Endothelial cell of umbilical vein (primary cell): ENCODE measurements around the gene KIFC3. TPM values are rescaled to one million over a fixed set of nuclear protein-coding genes. Genes with fewer than 3 reads are reported as not detected.

Experiments
- BruUV-seq: library from RNA; stranded (reverse); fragments of 400-500 nt; replicated peaks from 2 replicates; lab custom pipeline; 2021; lab: Mats Ljungman, UMichigan
- CTCF ChIA-PET: fragments of 300-600, 350-600 bp; sonication (Branson Sonifier 250); formaldehyde crosslinking; loops from one replicate; lab custom pipeline; 2021; ENCODE audit warnings: antibody characterized with exemption, inconsistent platforms; lab: Charles Lee
- POLR2A ChIA-PET: fragments of 300-600, 350-600 bp; sonication (Branson Sonifier 250); formaldehyde crosslinking; loops from one replicate; lab custom pipeline; 2021; ENCODE audit warnings: antibody characterized with exemption, inconsistent platforms; lab: Charles Lee
- DNase-seq: peaks from one replicate; pipeline ENCODE4 v3.0.0-alpha.2; 2011; ENCODE audit warnings: low read depth, low spot score
- FAIRE-seq: peaks from 2 replicates; lab custom pipeline; 2011; peaks lifted over from hg19 to GRCh38; lab: Jason Lieb, UNC
- H2AFZ ChIP-seq: 2 replicates; pipeline ENCODE4 v1.6.0; 2012; ENCODE audit warnings: low read depth, low read length, control low read depth, inconsistent platforms
- H3K27ac ChIP-seq: 2 replicates; pipeline ENCODE4 v1.5.1; 2011; ENCODE audit warnings: low read depth, mild to moderate bottlenecking, control low read depth, low read length, moderate library complexity; ENCODE audit not compliant: insufficient read depth
- H3K27me3 ChIP-seq, 2 experiments: 2 replicates each; pipeline versions ENCODE4 v1.6.0 to v1.6.1; 2011; ENCODE audit warnings: low read length in 2 of 2, mixed read lengths in 1 of 2; ENCODE audit not compliant: control insufficient read depth in 2 of 2, insufficient read depth in 2 of 2
- H3K36me3 ChIP-seq, 2 experiments: 2 replicates in 1 of 2; 3 replicates in 1 of 2; pipeline ENCODE4 v1.5.1; 2011; ENCODE audit warnings: low read length in 2 of 2, mild to moderate bottlenecking in 1 of 2, moderate library complexity in 1 of 2; ENCODE audit not compliant: control insufficient read depth in 2 of 2, insufficient read depth in 2 of 2; ENCODE audit errors: extremely low read depth in 1 of 2
- H3K4me1 ChIP-seq: 3 replicates; pipeline ENCODE4 v1.5.1; 2011; ENCODE audit warnings: mild to moderate bottlenecking, low read length; ENCODE audit not compliant: control insufficient read depth, insufficient read depth; ENCODE audit errors: extremely low read depth
- H3K4me2 ChIP-seq: 2 replicates; pipeline ENCODE4 v1.6.1; 2011; ENCODE audit warnings: low read length, control low read depth, mixed read lengths; ENCODE audit not compliant: insufficient read depth
- H3K4me3 ChIP-seq, 3 experiments: fragments of 200-600 bp in 1 of 3; sonication (generic), shearing (Covaris generic) in 1 of 3; replicated peaks in 1 of 3; 2 replicates each; pipeline ENCODE4 v1.5.1; 2011 to 2016; ENCODE audit warnings: control low read depth in 3 of 3, low read length in 3 of 3, mild to moderate bottlenecking in 2 of 3, inconsistent platforms in 1 of 3, low read depth in 1 of 3, moderate library complexity in 1 of 3; ENCODE audit not compliant: insufficient read depth in 1 of 3
- H3K79me2 ChIP-seq: 2 replicates; pipeline ENCODE4 v1.6.0; 2012; ENCODE audit warnings: low read length, inconsistent platforms; ENCODE audit not compliant: control insufficient read depth, insufficient read depth
- H3K9ac ChIP-seq: replicated peaks from 2 replicates; pipeline ENCODE3; 2011; ENCODE audit warnings: low read length, control low read depth; ENCODE audit not compliant: insufficient read depth; ENCODE audit errors: extremely low read depth
- H3K9me1 ChIP-seq: replicated peaks from 3 replicates; pipeline ENCODE4 v1.6.0; 2011; ENCODE audit warnings: mild to moderate bottlenecking, low read length; ENCODE audit not compliant: control insufficient read depth, insufficient read depth; ENCODE audit errors: extremely low read depth
- H3K9me3 ChIP-seq: replicated peaks from 2 replicates; pipeline ENCODE4 v1.5.1; 2012; ENCODE audit warnings: low read length, inconsistent platforms; ENCODE audit not compliant: control insufficient read depth, insufficient read depth
- H4K20me1 ChIP-seq: replicated peaks from 2 replicates; pipeline ENCODE3; 2011; ENCODE audit warnings: mild to moderate bottlenecking, low read length; ENCODE audit not compliant: control insufficient read depth, insufficient read depth; ENCODE audit errors: extremely low read depth
- EZH2 ChIP-seq: IDR thresholded peaks from 2 replicates; pipeline ENCODE4 v1.6.1; 2012; ENCODE audit warnings: borderline replicate concordance, low read depth, mild to moderate bottlenecking, moderate library complexity, low read length, inconsistent platforms; ENCODE audit not compliant: severe bottlenecking
- FOS ChIP-seq: IDR thresholded peaks from 2 replicates; pipeline ENCODE4 v1.6.1; 2011; ENCODE audit warnings: mild to moderate bottlenecking, low read length, moderate library complexity, borderline replicate concordance; ENCODE audit not compliant: insufficient read depth
- GATA2 ChIP-seq: IDR thresholded peaks from 2 replicates; pipeline ENCODE4 v1.7.0; 2011; ENCODE audit warnings: low read depth, mild to moderate bottlenecking, moderate library complexity, mixed read lengths, low read length; ENCODE audit not compliant: insufficient read length, insufficient read depth
- JUN ChIP-seq: IDR thresholded peaks from 2 replicates; pipeline ENCODE4 v1.6.1; 2011; ENCODE audit warnings: borderline replicate concordance, low read depth; ENCODE audit not compliant: insufficient read length, insufficient read depth
- MYC ChIP-seq: IDR thresholded peaks from one replicate; pipeline ENCODE4 v1.6.1; 2011; ENCODE audit warnings: mild to moderate bottlenecking, low read depth, low read length
- POLR2A ChIP-seq: IDR thresholded peaks from 2 replicates; pipeline ENCODE4 v1.6.1; 2012; ENCODE audit warnings: low read depth, mild to moderate bottlenecking, control low read depth, low read length
- POLR2AphosphoS5 ChIP-seq: IDR thresholded peaks from 2 replicates; pipeline ENCODE4 v1.6.1; 2012; ENCODE audit warnings: low read depth, mild to moderate bottlenecking, control low read depth, low read length, moderate library complexity; ENCODE audit not compliant: insufficient read depth
- dilution Hi-C: fragments of 300-500 bp; cut with MboI; formaldehyde crosslinking; loops from one replicate; pipeline ENCODE4 v1.15.0; 2019; ENCODE audit warnings: low sequenced_read_pairs; ENCODE audit not compliant: extremely low pct_ligation_motif_present
- intact Hi-C: fragments of 100-400 bp; cut with micrococcal nuclease; formaldehyde crosslinking; loops from one replicate; pipeline ENCODE4 v1.10.0; 2022
- polyA plus RNA-seq, 4 experiments: library from polyadenylated mRNA; depleted of rRNA in 3 of 4; stranded (reverse) in 3 of 4; unstranded in 1 of 4; fragments of >200 nt; gene quantifications; 2 replicates each; pipeline versions ENCODE4 v1.2.1 to v1.2.3, GENCODE V29; 2011 to 2012; ENCODE audit warnings: missing spikeins in 1 of 4
- total RNA-seq: library from RNA; stranded (reverse); gene quantifications from 2 replicates; pipeline ENCODE4 v1.2.3, GENCODE V29; 2021
- TF ChIP-seq, protein P1 (sequence below), 2 donors: IDR thresholded peaks; 1 replicate in 1 of 2; 2 replicates in 1 of 2; pipeline ENCODE4 v1.5.1; 2011; ENCODE audit warnings: low read length in 2 of 2, mild to moderate bottlenecking in 2 of 2, moderate library complexity in 2 of 2, control low read depth in 1 of 2, inconsistent platforms in 1 of 2, low read depth in 1 of 2; ENCODE audit not compliant: insufficient read depth in 1 of 2; ENCODE audit errors: extremely low read depth in 1 of 2
- TF ChIP-seq, protein P2 (sequence below): IDR thresholded peaks from 2 replicates; pipeline ENCODE4 v1.6.1; 2011; ENCODE audit not compliant: insufficient read depth, insufficient read length

The KIFC3 gene
- total and polyA plus RNA-seq, 2 donors (not counting 3 experiments of a cell fraction or from before 2014, with no cell fraction given) = 36.3 to 62.2 TPM

DNA sequence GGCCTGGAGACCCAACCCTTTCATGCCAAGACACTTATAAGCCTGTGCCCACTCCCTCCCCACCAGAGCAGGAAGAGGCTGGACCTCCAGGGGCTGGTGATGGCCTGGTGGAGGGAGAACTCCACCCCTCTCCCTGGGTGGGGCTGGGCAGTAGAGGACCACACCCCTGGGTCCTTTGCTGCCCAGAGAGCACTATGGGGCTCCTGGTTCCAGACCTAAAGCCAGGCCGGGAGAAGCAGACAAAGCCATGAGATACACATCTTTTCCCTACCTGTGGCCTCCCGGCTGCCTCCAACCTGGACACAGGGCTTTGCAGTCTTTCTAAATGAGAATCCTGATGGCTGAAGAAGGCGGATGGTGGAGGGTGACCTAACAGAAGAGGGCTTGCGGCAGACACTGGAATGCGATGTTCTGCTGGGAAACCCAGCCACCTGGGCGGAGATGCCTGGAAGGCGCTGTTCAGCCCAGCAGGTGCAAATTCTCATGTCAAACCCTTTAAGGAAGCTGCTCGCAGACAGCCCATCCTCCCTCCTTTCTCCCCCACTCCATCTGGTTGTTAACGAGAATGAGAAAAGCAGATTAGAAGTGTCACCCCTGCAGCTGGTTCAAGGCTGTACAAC is 43.9 kb upstream of the KIFC3 start:
- intact Hi-C loops = no loop called here
- Histone ChIP-seq H3K9me1 (no peaks in the 10 kb centered on the region), H3K4me2 (no peak overlapping the region), H3K4me1 (no peaks in the 10 kb centered on the region), H3K27ac (no peak overlapping the region), H3K4me3 (no peak overlapping the region), H3K9ac (no peak overlapping the region), H3K9me3 (no peaks in the 10 kb centered on the region), H2AFZ (no peak overlapping the region), H3K27me3 (peaks cover 2% of the 10 kb centered on the region in 2 experiments), H4K20me1 (no peaks in the 10 kb centered on the region), H3K79me2 (no peaks in the 10 kb centered on the region), H3K36me3 (no peaks in the 10 kb centered on the region)
- dilution Hi-C loops = no loop called here
- no peak for DNase-seq
- BruUV-seq = no TSS peak
- no peak for FAIRE-seq
- CTCF ChIA-PET = no interaction called here
- POLR2A ChIA-PET = no interaction called here
- TF ChIP-seq, protein P1, sequence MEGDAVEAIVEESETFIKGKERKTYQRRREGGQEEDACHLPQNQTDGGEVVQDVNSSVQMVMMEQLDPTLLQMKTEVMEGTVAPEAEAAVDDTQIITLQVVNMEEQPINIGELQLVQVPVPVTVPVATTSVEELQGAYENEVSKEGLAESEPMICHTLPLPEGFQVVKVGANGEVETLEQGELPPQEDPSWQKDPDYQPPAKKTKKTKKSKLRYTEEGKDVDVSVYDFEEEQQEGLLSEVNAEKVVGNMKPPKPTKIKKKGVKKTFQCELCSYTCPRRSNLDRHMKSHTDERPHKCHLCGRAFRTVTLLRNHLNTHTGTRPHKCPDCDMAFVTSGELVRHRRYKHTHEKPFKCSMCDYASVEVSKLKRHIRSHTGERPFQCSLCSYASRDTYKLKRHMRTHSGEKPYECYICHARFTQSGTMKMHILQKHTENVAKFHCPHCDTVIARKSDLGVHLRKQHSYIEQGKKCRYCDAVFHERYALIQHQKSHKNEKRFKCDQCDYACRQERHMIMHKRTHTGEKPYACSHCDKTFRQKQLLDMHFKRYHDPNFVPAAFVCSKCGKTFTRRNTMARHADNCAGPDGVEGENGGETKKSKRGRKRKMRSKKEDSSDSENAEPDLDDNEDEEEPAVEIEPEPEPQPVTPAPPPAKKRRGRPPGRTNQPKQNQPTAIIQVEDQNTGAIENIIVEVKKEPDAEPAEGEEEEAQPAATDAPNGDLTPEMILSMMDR (IDR thresholded peaks at IDR 0.05; ENCODE audit: extremely low read depth in 1 of 2, insufficient read depth in 1 of 2, low read depth in 1 of 2, low read length in 2 of 2) = no peak
- TF ChIP-seq JUN (no peak), EZH2 (no peak), GATA2 (no peak), FOS (no peak), MYC (no peak), POLR2A (no peak), POLR2AphosphoS5 (no peak)
- TF ChIP-seq, protein P2, sequence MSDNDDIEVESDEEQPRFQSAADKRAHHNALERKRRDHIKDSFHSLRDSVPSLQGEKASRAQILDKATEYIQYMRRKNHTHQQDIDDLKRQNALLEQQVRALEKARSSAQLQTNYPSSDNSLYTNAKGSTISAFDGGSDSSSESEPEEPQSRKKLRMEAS = no peak
